HG03469 (cell line): ENCODE results near the gene TEN1.
"Not testable (repeated sequence)": the region's sequence is repeated elsewhere in the genome, so short reads cannot be mapped to it uniquely, and the experiment has no call there.

Experiments used
- ATAC-seq: cut with Tn5 transposase; IDR thresholded peaks from one replicate; pipeline ENCODE4 v1.9.1; 2021; ENCODE audit warnings: mild to moderate bottlenecking, moderate library complexity, moderate number of reproducible peaks; ENCODE audit not compliant: unreplicated experiment

The TEN1 gene

GRCh38 chr17:76024353-76024752 is 45.3 kb downstream of the TEN1 start:
- no peak for ATAC-seq

GRCh38 chr17:76025294-76025693 is 46.3 kb downstream of the TEN1 start:
- ATAC-seq = no peak

GRCh38 chr17:76026714-76027158 is 47.7 kb downstream of the TEN1 start:
- no peak for ATAC-seq

DNA sequence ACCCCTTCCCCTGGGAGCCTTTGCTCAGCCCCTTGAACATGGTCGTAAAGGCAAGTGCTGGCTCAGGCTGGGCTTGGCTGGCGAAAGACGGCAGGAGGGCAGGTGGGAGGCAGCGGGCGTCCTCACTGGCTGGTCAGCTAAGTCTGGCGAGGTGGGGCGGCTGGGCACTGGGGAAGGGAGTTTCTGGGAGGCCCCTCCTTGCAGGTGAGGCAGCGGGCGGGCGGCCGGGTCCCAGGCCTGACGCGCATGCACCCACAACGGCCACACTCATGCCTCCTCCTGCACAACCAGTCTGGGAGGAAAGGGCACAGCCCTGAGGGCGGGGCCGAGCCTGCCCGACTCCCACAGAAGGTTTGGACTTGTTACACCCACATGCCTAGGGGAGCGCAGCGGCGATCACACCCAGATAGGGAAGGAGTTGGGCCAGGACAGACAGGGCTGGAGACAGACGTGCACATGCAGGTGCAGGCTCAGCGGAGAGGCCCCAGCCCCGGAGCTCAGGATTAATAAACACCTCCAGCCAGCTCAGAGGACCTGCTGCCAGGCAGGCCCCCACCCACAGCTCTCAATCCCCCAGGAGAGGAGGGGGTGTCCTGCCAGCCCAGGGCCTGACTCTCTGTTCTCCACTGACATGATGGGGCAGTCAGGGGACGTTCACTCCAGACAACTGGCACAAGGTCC is 48.3 kb downstream of the TEN1 start, which contains the start of gene EVPL:
Gene EVPL (minus strand): TSS at position 148 of the 681 bp plus-strand sequence. CDS start 108 bp downstream, at position 40.
- ATAC-seq = no peak

DNA sequence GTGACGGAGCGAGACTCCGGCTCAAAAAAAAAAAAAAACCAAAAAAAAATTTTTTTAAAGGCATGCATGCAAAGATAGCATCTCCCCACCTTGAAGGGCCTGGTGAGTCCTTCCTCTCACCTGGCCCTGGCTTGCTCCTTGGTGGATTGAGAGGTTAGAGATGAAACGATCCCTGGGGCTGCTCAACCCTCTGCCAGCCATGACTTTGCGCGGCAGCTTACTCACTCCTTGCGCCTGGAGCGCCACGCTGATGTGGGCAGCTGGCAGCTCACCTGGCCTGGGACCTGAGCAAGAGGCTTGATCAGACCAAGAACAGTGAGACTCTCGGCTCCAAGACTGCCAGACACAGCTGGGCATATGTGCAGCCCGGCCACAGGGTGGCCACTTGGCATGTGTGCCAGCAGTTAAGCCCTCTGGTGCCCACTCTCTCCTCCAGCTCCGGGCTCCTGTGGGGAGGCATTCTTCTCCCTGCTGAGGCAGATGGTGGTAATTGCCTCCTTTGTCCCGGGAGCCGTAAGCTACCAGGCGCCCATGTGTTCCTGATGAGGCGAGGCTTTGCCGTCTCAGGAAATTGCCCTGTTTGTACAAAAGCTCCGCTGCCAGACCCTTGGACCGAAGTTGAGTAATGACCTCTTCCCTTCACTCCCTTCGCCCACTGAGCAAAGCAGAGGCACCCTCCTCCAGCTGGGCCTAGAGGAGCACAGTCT is 53.2 kb downstream of the TEN1 start:
- no peak for ATAC-seq

DNA sequence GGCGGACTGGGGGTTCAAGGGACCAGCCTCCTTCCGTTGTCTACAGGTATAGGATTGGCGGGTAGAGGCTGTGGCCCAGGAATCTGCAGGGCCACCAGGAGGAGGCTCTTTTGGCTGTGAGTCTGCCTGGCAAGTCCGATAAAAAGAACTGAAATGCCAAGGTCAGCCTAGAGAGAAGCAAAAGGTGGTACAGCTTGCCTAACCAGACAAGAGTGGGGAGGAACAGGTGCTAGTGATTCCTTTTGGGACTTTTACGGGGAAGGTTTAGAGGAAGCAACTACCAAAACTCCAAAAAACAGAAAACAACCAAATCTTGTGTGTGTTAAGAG is 53.7 kb downstream of the TEN1 start:
- no peak for ATAC-seq

- ATAC-seq = no peak
These were observed 54.1 kb downstream of the TEN1 start for GRCh38 chr17:76033139-76033538.

DNA sequence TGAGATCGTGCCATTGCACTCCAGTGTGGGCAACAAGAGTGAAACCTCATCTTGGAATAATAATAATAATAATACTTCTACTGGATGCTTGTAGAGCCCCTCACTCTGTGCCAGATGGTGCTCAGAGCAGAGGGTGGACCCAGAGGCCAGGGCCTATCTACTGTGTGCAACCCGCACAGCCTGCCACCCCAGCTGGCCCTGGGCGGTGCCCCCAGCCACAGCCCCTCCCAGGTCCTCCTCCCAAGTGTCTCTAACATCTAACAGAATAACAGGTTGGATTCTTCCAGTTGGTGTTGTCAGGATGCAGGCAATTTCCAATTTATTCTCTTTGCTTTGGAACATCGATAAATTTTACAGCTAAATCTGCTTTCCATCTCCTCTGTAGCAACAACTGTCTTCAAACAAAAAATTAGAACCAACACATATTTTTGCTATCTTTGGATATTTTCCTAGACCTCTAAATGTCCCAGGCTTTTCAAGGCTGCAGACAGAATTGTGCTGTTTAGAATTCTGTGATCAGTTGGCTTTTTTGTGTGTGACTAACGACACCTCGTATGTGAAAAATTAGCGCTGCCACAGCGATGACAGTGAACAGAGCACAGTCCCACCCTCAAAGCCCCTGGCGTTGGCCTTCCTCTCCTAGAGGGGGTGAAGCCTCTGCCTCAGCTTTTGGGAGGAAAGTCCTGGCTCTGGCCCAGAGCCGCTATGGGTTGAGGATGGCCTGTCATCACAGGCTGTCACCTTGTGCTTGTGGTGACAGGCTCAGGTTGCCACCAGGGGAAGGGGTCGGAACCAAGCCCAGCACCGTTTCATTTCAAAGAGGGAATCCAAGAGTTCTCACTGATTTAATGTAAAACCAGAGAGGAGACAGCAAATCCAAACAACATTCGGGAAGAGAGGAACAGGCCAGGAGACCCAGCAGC is 55.6 kb downstream of the TEN1 start:
- ATAC-seq = no peak

GRCh38 chr17:76036497-76037261 is 57.6 kb downstream of the TEN1 start:
- no peak for ATAC-seq

GRCh38 chr17:76038050-76038449 is 59.0 kb downstream of the TEN1 start:
- ATAC-seq = no peak

GRCh38 chr17:76039121-76039520 is 60.1 kb downstream of the TEN1 start:
- no peak for ATAC-seq

GRCh38 chr17:76040376-76040775 is 61.3 kb downstream of the TEN1 start:
- no peak for ATAC-seq

DNA sequence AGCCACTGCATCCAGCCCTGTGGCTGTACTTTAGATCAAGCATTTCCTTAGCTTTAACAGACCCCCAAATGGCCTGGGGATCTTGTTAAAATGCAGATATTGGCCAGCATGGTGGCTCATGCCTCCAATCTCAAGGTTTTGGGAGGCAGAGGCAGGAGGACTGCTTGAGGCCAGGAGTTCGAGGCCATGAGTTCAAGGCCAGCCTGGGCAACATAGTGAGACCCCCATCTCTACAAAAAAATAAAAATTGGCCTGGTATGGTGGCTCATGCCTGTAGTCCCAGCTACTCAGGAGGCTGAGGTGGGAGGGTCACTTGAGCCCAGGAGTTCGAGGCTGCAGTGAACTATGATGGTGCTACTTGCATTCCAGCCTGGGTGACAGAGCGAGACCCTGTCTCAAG is 63.8 kb downstream of the TEN1 start:
- not testable (repeated sequence) for ATAC-seq

DNA sequence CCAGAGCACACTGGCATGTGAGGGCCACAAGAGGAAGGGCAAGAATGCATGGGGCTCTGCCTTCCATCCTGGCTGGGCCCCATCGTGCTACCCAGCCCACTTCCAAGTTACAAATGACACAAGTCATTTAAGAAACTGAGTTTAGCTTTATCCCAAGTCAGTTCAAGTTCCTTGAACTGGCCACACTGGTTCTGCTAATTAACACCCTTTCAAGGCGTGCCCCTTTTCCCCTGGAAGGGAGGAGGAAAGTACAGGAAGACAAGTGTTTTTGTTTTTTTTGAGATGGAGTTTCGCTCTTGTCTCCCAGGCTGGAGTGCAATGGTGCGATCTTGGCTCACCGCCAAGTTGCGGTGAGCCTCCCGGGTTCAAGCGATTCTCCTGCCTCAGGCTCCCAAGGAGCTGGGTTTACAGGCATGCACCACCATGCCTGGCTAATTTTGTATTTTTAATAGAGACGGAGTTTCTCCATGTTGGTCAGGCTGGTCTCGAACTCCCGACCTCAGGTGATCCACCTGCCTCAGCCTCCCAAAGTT is 65.5 kb downstream of the TEN1 start:
- not testable (repeated sequence) for ATAC-seq

DNA sequence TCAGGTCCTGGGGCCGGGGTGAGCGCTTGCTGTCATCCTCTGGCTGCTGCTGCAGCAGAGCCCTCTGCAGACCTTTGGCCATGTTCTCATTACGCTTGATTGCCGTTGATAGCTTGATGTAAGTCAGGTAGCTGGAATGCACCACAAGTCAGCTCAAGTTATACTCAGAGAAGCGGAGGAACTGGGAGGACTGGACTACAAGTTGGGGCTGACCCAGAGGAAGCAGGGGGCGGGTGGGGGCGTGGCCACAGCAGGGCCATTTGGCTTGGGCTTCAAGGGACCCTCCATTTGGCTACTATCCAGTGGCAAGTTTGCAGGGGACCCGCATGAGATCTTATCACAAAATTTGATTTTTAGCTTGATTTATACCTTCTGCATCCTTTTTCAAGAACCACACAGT is 67.0 kb downstream of the TEN1 start:
- ATAC-seq = no peak

GRCh38 chr17:76048025-76048605 is 69.1 kb downstream of the TEN1 start:
- ATAC-seq = no peak

- ATAC-seq = no peak
These were observed 69.7 kb downstream of the TEN1 start for GRCh38 chr17:76048711-76049110.

DNA sequence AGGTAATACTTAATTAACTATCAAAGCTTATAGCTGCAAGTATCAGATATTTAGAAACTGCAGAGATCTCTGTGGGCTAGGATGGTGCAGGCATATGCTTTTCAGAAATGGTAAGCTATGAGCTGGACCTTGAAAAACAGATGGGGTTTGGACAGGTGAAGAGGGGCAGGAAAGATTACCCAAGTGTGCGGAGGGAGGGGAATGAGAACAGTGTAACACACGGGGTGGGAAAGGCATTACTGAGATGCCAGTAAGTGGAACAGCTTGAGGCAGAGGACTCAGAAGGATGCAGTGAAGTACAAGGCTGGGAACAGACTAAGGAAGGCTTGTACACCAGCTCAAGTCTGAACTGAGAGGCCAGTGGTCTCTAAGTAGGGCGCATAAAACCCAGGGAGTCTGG is 70.2 kb downstream of the TEN1 start:
- ATAC-seq = no peak

- ATAC-seq = no peak
These were observed 70.9 kb downstream of the TEN1 start for GRCh38 chr17:76049836-76050537.
